ENCODE data around the gene SPIRE2. TPM values are rescaled to one million over a fixed set of nuclear protein-coding genes. Genes with fewer than 3 reads are reported as not detected.

Gene SPIRE2
- total and polyA plus RNA-seq, 2 of the 13 experiments (the other 11 are each of a cell fraction or from before 2014, with no cell fraction given), result 13.3 to 37.5 TPM

DNA sequence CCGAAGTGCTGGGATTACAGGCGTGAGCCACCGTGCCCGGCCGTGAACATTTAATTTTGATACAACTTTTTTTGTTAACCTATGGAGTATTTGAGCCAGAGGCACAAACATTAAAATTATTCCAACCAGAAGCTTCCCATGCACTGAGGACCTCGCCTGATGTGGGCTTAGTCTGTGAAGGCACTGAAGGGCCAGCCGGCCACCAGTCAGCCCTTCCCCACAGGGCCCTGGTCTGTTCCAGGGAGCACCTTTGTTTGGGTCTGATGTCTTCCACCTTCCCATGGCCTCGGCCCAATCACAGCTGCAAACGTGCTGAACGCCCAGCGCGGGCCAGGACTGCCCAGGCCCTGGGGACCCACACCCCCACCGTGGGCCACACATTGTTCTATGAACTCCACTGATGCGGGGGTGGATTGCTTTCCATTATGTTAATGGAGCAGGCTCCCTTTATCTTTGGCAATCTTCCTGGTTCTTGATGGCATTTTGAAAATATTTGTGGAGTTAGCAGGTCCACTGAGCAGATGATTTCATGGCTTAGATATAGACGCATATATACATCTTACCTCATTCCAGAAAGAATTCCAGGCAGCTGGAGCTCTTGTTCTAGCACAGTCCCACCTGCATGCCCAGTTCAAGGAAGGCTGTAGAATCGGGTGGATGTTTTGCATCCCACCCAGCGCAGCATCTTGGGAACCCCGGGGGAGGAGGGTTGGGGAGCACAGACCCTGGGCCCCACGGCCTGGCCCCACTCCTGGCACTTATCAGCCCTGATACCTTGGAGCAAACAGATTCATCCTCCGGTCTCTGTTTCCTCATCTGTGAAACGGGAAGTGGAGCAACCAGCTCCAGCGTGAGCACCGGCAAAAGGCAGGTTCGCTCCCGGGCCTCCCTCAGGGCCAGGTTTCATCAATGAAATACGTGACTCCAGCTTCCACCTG lies 14.5 kb downstream of the SPIRE2 start (continued):
- TF ChIP-seq ZNF18 (CRISPR knock-in tag; IDR thresholded peaks at IDR 0.05; ENCODE audit: insufficient replicate concordance), result no peak
- 0 out of 2 replicates have a peak, but pooled peaks have one; percentile 26 for TF ChIP-seq SAP130 (CRISPR knock-in tag; IDR thresholded peaks at IDR 0.05; ENCODE audit: low read depth)
- no peak for TF ChIP-seq JUN (CRISPR knock-in tag; IDR thresholded peaks at IDR 0.05)
- TF ChIP-seq, protein P1, sequence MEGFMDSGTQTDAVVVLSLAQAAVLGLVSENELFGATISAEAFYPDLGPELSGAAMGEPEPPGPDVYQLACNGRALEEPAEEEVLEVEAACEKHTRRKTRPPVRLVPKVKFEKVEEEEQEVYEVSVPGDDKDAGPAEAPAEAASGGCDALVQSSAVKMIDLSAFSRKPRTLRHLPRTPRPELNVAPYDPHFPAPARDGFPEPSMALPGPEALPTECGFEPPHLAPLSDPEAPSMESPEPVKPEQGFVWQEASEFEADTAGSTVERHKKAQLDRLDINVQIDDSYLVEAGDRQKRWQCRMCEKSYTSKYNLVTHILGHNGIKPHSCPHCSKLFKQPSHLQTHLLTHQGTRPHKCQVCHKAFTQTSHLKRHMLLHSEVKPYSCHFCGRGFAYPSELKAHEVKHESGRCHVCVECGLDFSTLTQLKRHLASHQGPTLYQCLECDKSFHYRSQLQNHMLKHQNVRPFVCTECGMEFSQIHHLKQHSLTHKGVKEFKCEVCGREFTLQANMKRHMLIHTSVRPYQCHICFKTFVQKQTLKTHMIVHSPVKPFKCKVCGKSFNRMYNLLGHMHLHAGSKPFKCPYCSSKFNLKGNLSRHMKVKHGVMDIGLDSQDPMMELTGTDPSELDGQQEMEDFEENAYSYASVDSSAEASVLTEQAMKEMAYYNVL (CRISPR knock-in tag; IDR thresholded peaks at IDR 0.05; ENCODE audit: borderline replicate concordance), result no peak
- TF ChIP-seq ATF1 (CRISPR knock-in tag; IDR thresholded peaks at IDR 0.05), result no peak
- no peak for TF ChIP-seq ZNF138 (CRISPR knock-in tag; IDR thresholded peaks at IDR 0.05; ENCODE audit: low read depth)
- TF ChIP-seq HDAC6 (IDR thresholded peaks at IDR 0.05; ENCODE audit: low read depth, low read length), result no peak
- 0 out of 2 replicates have a peak, but pooled peaks have one; percentile 46 for TF ChIP-seq HOXD1 (CRISPR knock-in tag; IDR thresholded peaks at IDR 0.05)
- no peak for TF ChIP-seq ZNF451 (CRISPR knock-in tag; IDR thresholded peaks at IDR 0.05)
- TF ChIP-seq SAFB2 (CRISPR knock-in tag; IDR thresholded peaks at IDR 0.05; ENCODE audit: borderline replicate concordance, low read depth), result no peak; the same call in 1 of the 2 replicates
- TF ChIP-seq TFAP4 (IDR thresholded peaks at IDR 0.05; ENCODE audit: borderline replicate concordance, low read depth), result 0 out of 2 replicates have a peak, but pooled peaks have one; percentile 6
- TF ChIP-seq, protein P2, sequence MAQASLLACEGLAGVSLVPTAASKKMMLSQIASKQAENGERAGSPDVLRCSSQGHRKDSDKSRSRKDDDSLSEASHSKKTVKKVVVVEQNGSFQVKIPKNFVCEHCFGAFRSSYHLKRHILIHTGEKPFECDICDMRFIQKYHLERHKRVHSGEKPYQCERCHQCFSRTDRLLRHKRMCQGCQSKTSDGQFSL (CRISPR knock-in tag; IDR thresholded peaks at IDR 0.05), result 0 out of 2 replicates have a peak, but pooled peaks have one; percentile 56
- TF ChIP-seq E2F2 (CRISPR knock-in tag; IDR thresholded peaks at IDR 0.05; ENCODE audit: borderline replicate concordance), result no peak
- TF ChIP-seq RNF2 (conservative IDR thresholded peaks at IDR 0.05; ENCODE audit: low read depth), result no peak
- 0 out of 2 replicates have a peak, but pooled peaks have one; percentile 41 for TF ChIP-seq TBX2 (CRISPR knock-in tag; IDR thresholded peaks at IDR 0.05; ENCODE audit: borderline replicate concordance)
- no peak for TF ChIP-seq GLI4 (CRISPR knock-in tag; IDR thresholded peaks at IDR 0.05; ENCODE audit: borderline replicate concordance)
- TF ChIP-seq ZBTB3 (CRISPR knock-in tag; IDR thresholded peaks at IDR 0.05; ENCODE audit: borderline replicate concordance, low read depth), result no peak
- no peak for TF ChIP-seq ZNF234 (CRISPR knock-in tag; conservative IDR thresholded peaks at IDR 0.05)
- TF ChIP-seq, protein P3, sequence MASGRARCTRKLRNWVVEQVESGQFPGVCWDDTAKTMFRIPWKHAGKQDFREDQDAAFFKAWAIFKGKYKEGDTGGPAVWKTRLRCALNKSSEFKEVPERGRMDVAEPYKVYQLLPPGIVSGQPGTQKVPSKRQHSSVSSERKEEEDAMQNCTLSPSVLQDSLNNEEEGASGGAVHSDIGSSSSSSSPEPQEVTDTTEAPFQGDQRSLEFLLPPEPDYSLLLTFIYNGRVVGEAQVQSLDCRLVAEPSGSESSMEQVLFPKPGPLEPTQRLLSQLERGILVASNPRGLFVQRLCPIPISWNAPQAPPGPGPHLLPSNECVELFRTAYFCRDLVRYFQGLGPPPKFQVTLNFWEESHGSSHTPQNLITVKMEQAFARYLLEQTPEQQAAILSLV (CRISPR knock-in tag; IDR thresholded peaks at IDR 0.05; ENCODE audit: borderline replicate concordance), result no peak
- no peak for TF ChIP-seq RAD51 (IDR thresholded peaks at IDR 0.05; ENCODE audit: borderline replicate concordance)
- TF ChIP-seq HIVEP1 (CRISPR knock-in tag; IDR thresholded peaks at IDR 0.05), result peak; percentile 60

Measured in HepG2 (cell line).